H1 (cell line): ENCODE measurements around the gene NEBL. TPM values are rescaled to one million over a fixed set of nuclear protein-coding genes. Genes with fewer than 3 reads are reported as not detected.

ENCODE experiments used
- CTCF ChIA-PET: fragments of 300-600 bp; sonication (Branson Sonifier 250); formaldehyde crosslinking; loops from one replicate; lab custom pipeline; 2021; ENCODE audit not compliant: partially characterized antibody; lab: Charles Lee
- POLR2A ChIA-PET: fragments of 300-600 bp; sonication (Branson Sonifier 250); formaldehyde crosslinking; loops from one replicate; lab custom pipeline; 2021; ENCODE audit warnings: inconsistent platforms; ENCODE audit not compliant: partially characterized antibody; lab: Charles Lee
- DNase-seq, 2 experiments: peaks; one replicate each; pipeline versions ENCODE4 v3.0.0 to v3.0.0-alpha.2; 2010 to 2022; ENCODE audit warnings: low spot score in 2 of 2, low read depth in 1 of 2, mixed read lengths in 1 of 2
- FAIRE-seq: peaks from 2 replicates; lab custom pipeline; 2011; peaks lifted over from hg19 to GRCh38; lab: Jason Lieb, UNC
- H2AFZ ChIP-seq: 2 replicates; pipeline ENCODE4 v1.8.1; 2012; ENCODE audit warnings: low read length, inconsistent platforms
- H2AK5ac ChIP-seq: 2 replicates; pipeline ENCODE4 v1.6.1; 2013; ENCODE audit warnings: low read depth, low read length
- H2BK120ac ChIP-seq: replicated peaks from 2 replicates; pipeline ENCODE3; 2013; ENCODE audit warnings: low read depth, low read length, inconsistent platforms
- H2BK12ac ChIP-seq: 2 replicates; pipeline ENCODE4 v1.6.1; 2013; ENCODE audit warnings: low read depth, low read length
- H2BK15ac ChIP-seq: 2 replicates; pipeline ENCODE4 v1.6.1; 2013; ENCODE audit warnings: low read length
- H2BK20ac ChIP-seq: 2 replicates; pipeline ENCODE4 v1.6.1; 2013; ENCODE audit warnings: low read length
- H2BK5ac ChIP-seq: 2 replicates; pipeline ENCODE4 v1.6.1; 2013; ENCODE audit warnings: low read depth, low read length
- H3K14ac ChIP-seq: 2 replicates; pipeline ENCODE4 v1.6.1; 2013; ENCODE audit warnings: inconsistent platforms; ENCODE audit not compliant: insufficient read length
- H3K18ac ChIP-seq: 2 replicates; pipeline ENCODE4 v1.6.1; 2013; ENCODE audit warnings: low read length; ENCODE audit errors: extremely low read depth
- H3K23ac ChIP-seq: 2 replicates; pipeline ENCODE4 v1.6.1; 2013; ENCODE audit warnings: inconsistent platforms; ENCODE audit not compliant: insufficient read length
- H3K23me2 ChIP-seq: 2 replicates; pipeline ENCODE4 v1.6.1; 2013; ENCODE audit warnings: low read depth, low read length
- H3K27ac ChIP-seq: 2 replicates; pipeline ENCODE4 v1.6.1; 2011; ENCODE audit warnings: low read depth, low read length, inconsistent platforms
- H3K27me3 ChIP-seq, 4 experiments: replicated peaks in 1 of 4; 1 replicate in 1 of 4; 2 replicates in 3 of 4; pipeline versions ENCODE4 v1.6.1 to v1.8.1; 2011 to 2013; ENCODE audit warnings: low read length in 3 of 4, mild to moderate bottlenecking in 3 of 4, inconsistent platforms in 2 of 4, mixed read lengths in 2 of 4, moderate library complexity in 1 of 4; ENCODE audit not compliant: control insufficient read depth in 3 of 4, insufficient read depth in 3 of 4; ENCODE audit errors: extremely low read depth in 1 of 4
- H3K36me3 ChIP-seq, 4 experiments: 2 replicates each; pipeline versions ENCODE4 v1.6.1 to v1.8.1; 2011 to 2013; ENCODE audit warnings: mild to moderate bottlenecking in 4 of 4, low read length in 3 of 4, moderate library complexity in 2 of 4, control low read depth in 1 of 4, inconsistent platforms in 1 of 4; ENCODE audit not compliant: insufficient read depth in 4 of 4, control insufficient read depth in 2 of 4
- H3K4ac ChIP-seq: replicated peaks from 2 replicates; pipeline ENCODE3; 2013; ENCODE audit warnings: low read length, low read depth, mixed read lengths, inconsistent platforms; ENCODE audit not compliant: insufficient read length
- H3K4me1 ChIP-seq, 4 experiments: replicated peaks in 1 of 4; 1 replicate in 1 of 4; 2 replicates in 3 of 4; pipeline versions ENCODE4 v1.6.1 to v1.8.1; 2011 to 2013; ENCODE audit warnings: low read length in 3 of 4, inconsistent platforms in 2 of 4, mixed read lengths in 1 of 4; ENCODE audit not compliant: insufficient read depth in 4 of 4, control insufficient read depth in 3 of 4
- H3K4me2 ChIP-seq, 2 experiments: 2 replicates each; pipeline versions ENCODE4 v1.6.1 to v1.8.1; 2011 to 2013; ENCODE audit warnings: low read depth in 2 of 2, low read length in 2 of 2, control low read depth in 1 of 2, inconsistent platforms in 1 of 2, mild to moderate bottlenecking in 1 of 2; ENCODE audit not compliant: insufficient read depth in 1 of 2
- H3K4me3 ChIP-seq, 4 experiments: fragments of 200-600, 300-600 bp in 1 of 4; sonication (generic), shearing (Covaris generic), sonication (Bioruptor Twin) in 1 of 4; 2 replicates each; pipeline versions ENCODE4 v1.5.1 to v1.8.1; 2011 to 2016; ENCODE audit warnings: low read length in 4 of 4, low read depth in 3 of 4, control low read depth in 2 of 4, inconsistent platforms in 2 of 4, mild to moderate bottlenecking in 2 of 4, mixed read lengths in 1 of 4, moderate library complexity in 1 of 4; ENCODE audit not compliant: insufficient read depth in 2 of 4; ENCODE audit errors: extremely low read depth in 1 of 4
- H3K56ac ChIP-seq: replicated peaks from 2 replicates; pipeline ENCODE3; 2013; ENCODE audit warnings: low read depth, mild to moderate bottlenecking, mixed read lengths, low read length, inconsistent platforms; ENCODE audit not compliant: insufficient read length
- H3K79me1 ChIP-seq: 2 replicates; pipeline ENCODE4 v1.6.1; 2013; ENCODE audit warnings: low read depth, low read length, control low read depth
- H3K79me2 ChIP-seq, 2 experiments: 2 replicates each; pipeline versions ENCODE4 v1.6.1 to v1.8.1; 2012 to 2013; ENCODE audit warnings: low read length in 2 of 2, mild to moderate bottlenecking in 2 of 2, inconsistent platforms in 1 of 2; ENCODE audit not compliant: insufficient read depth in 2 of 2, control insufficient read depth in 1 of 2
- H3K9ac ChIP-seq, 4 experiments: replicated peaks in 1 of 4; 1 replicate in 1 of 4; 2 replicates in 3 of 4; pipeline versions ENCODE4 v1.6.1 to v1.8.1; 2011 to 2013; ENCODE audit warnings: low read depth in 3 of 4, low read length in 3 of 4, control low read depth in 2 of 4, mild to moderate bottlenecking in 2 of 4, moderate library complexity in 2 of 4, inconsistent platforms in 1 of 4; ENCODE audit errors: extremely low read depth in 1 of 4
- H3K9me3 ChIP-seq, 2 experiments: 2 replicates each; pipeline versions ENCODE4 v1.6.1 to v1.8.1; 2012 to 2013; ENCODE audit warnings: mild to moderate bottlenecking in 2 of 2, moderate library complexity in 2 of 2, control low read depth in 1 of 2, inconsistent platforms in 1 of 2, low read depth in 1 of 2, low read length in 1 of 2, mixed read lengths in 1 of 2; ENCODE audit not compliant: insufficient read depth in 2 of 2
- H4K20me1 ChIP-seq, 2 experiments: replicated peaks in 1 of 2; 2 replicates each; pipeline versions ENCODE3 to v1.8.1; 2011 to 2013; ENCODE audit warnings: inconsistent platforms in 2 of 2, low read length in 2 of 2, mild to moderate bottlenecking in 1 of 2; ENCODE audit not compliant: insufficient read depth in 2 of 2, control insufficient read depth in 1 of 2
- H4K5ac ChIP-seq: 2 replicates; pipeline ENCODE4 v1.6.1; 2013; ENCODE audit warnings: low read length, low read depth, mixed read lengths, inconsistent platforms; ENCODE audit not compliant: insufficient read length
- H4K8ac ChIP-seq: 2 replicates; pipeline ENCODE4 v1.8.0; 2013; ENCODE audit warnings: mild to moderate bottlenecking, moderate library complexity, low read length, inconsistent platforms; ENCODE audit not compliant: insufficient read depth; ENCODE audit errors: extremely low read depth
- H4K91ac ChIP-seq: replicated peaks from 2 replicates; pipeline ENCODE3; 2013; ENCODE audit warnings: low read length, mixed read lengths, inconsistent platforms; ENCODE audit not compliant: insufficient read length
- BCL11A ChIP-seq, 2 experiments: IDR thresholded peaks; one replicate each; pipeline ENCODE4 v1.6.1; 2011; ENCODE audit warnings: low read depth in 2 of 2, low read length in 2 of 2, mild to moderate bottlenecking in 2 of 2
- CTBP2 ChIP-seq: IDR thresholded peaks from 2 replicates; pipeline ENCODE4 v1.7.0; 2011; ENCODE audit warnings: borderline replicate concordance, mild to moderate bottlenecking, moderate library complexity, mixed read lengths, low read length; ENCODE audit not compliant: insufficient read depth, insufficient read length
- KDM1A ChIP-seq: fragments of 200-600, 300-600 bp; sonication (generic); IDR thresholded peaks from 2 replicates; pipeline ENCODE4 v1.7.1; 2016; ENCODE audit warnings: mild to moderate bottlenecking, low read length, borderline replicate concordance
- WGBS, 2 experiments: shearing (Covaris generic) in 1 of 2; methylation state at CpG; one replicate each; pipeline versions ENCODE4 v1.1.6 to v1.1.7; 2013 to 2015; ENCODE audit warnings: low lambda C conversion rate in 2 of 2, mixed read lengths in 2 of 2, inconsistent platforms in 1 of 2, low coverage in 1 of 2, missing lambda C conversion rate in 1 of 2; ENCODE audit not compliant: insufficient replicate concordance in 2 of 2, insufficient coverage in 1 of 2, insufficient read length in 1 of 2; ENCODE audit errors: extremely low coverage in 1 of 2, missing lambda C conversion rate in 1 of 2; 5-methylcytosine and 5-hydroxymethylcytosine counted together
- polyA plus RNA-seq, 7 experiments: library from polyadenylated mRNA; depleted of rRNA in 3 of 7; stranded (reverse) in 5 of 7; unstranded in 2 of 7; fragments of >200 nt in 5 of 7; fragments of 200-250 nt in 2 of 7; gene quantifications; 1 replicate in 5 of 7; 2 replicates in 1 of 7; 4 replicates in 1 of 7; pipeline versions ENCODE4 v1.2.1 to v1.2.3, GENCODE V29; 2011 to 2013; ENCODE audit warnings: missing spikeins in 2 of 7, mixed read lengths in 2 of 7
- total RNA-seq: library from RNA; stranded (reverse); fragmentation: NEBNext Ultra II Directional; extraction: Animal tissue kit (Norgen Biotek cat#: 25700); gene quantifications from 2 replicates; pipeline ENCODE4 v1.2.1, GENCODE V29; 2021

NEBL gene
- total and polyA plus RNA-seq, 2 of the 8 experiments (the other 6 are each of a cell fraction or from before 2014, with no cell fraction given), result 7.5 to 10.5 TPM

GRCh38 chr10:20765066-20765465 is 132.0 kb downstream of the NEBL start:
- FAIRE-seq (no peak), DNase-seq (no peak)
- Histone ChIP-seq H2BK5ac (no peak overlapping the region), H3K23ac (no peak overlapping the region), H3K9me3 (no peaks in the 10 kb centered on the region), H3K4me2 (no peak overlapping the region), H3K56ac (no peak overlapping the region), H2BK120ac (no peak overlapping the region), H2BK12ac (no peak overlapping the region), H3K14ac (no peak overlapping the region), H4K20me1 (no peaks in the 10 kb centered on the region), H2AK5ac (no peak overlapping the region), H3K4ac (no peak overlapping the region), H3K4me3 (no peak overlapping the region), H3K79me2 (no peaks in the 10 kb centered on the region), H3K4me1 (no peaks in the 10 kb centered on the region), H3K79me1 (no peaks in the 10 kb centered on the region), H2BK15ac (no peak overlapping the region), H2AFZ (no peak overlapping the region), H4K5ac (no peak overlapping the region), H3K27me3 (no peaks in the 10 kb centered on the region), H3K9ac (no peak overlapping the region), H3K27ac (no peak overlapping the region), H4K8ac (no peak overlapping the region), H2BK20ac (no peak overlapping the region), H3K36me3 (no peaks in the 10 kb centered on the region), H3K18ac (no peak overlapping the region), H3K23me2 (no peaks in the 10 kb centered on the region), H4K91ac (no peak overlapping the region)
- POLR2A ChIA-PET, result no interaction called here
- CTCF ChIA-PET, result interaction anchor here (0.7 to 1.1 kb wide), 4 partner anchors 19 to 191 kb away, joined by 3 to 4 read pairs (median 3); no protein-coding TSS in a partner anchor
- 92% methylated on average over 1 of the region's 1 CpG; no CpG with 5 or more reads in 1 of the 2 experiments for whole genome bisulfite sequencing, 2 experiments
- TF ChIP-seq CTBP2 (no peak), BCL11A (IDR thresholded peaks at IDR 0.05; ENCODE audit: low read depth in 2 of 2, low read length in 2 of 2) (no peak), KDM1A (no peak)
